WERI-Rb-1 (cell line): ENCODE results near the gene TSPOAP1.

Experiments used
- DNase-seq: peaks from one replicate; pipeline ENCODE4 v3.0.0-alpha.2; 2020
- H3K27ac ChIP-seq: fragments of 250-450 bp; sonication (Bioruptor Pico); 2 replicates; pipeline ENCODE4 v1.5.1; 2020; ENCODE audit warnings: mild to moderate bottlenecking, moderate library complexity
- H3K27me3 ChIP-seq: fragments of 250-450 bp; sonication (Bioruptor Pico); 2 replicates; pipeline ENCODE4 v1.5.1; 2021; ENCODE audit warnings: mild to moderate bottlenecking, low read depth, moderate library complexity; ENCODE audit not compliant: insufficient read depth, severe bottlenecking
- H3K36me3 ChIP-seq: fragments of 250-450 bp; sonication (Bioruptor Pico); 2 replicates; pipeline ENCODE4 v1.5.1; 2020; ENCODE audit warnings: mild to moderate bottlenecking, moderate library complexity
- H3K4me3 ChIP-seq: 2 replicates; pipeline ENCODE4 v1.5.1; 2011; ENCODE audit warnings: low read depth, mild to moderate bottlenecking, control low read depth, low read length
- H3K9me3 ChIP-seq: fragments of 250-450 bp; sonication (Bioruptor Pico); 2 replicates; pipeline ENCODE4 v1.5.1; 2021; ENCODE audit warnings: mild to moderate bottlenecking, moderate library complexity; ENCODE audit not compliant: severe bottlenecking
- TF ChIP-seq, protein P1 (sequence below): IDR thresholded peaks from 2 replicates; pipeline ENCODE4 v1.5.1; 2011; ENCODE audit warnings: low read depth, mild to moderate bottlenecking, control low read depth, inconsistent platforms, low read length

Gene TSPOAP1

DNA sequence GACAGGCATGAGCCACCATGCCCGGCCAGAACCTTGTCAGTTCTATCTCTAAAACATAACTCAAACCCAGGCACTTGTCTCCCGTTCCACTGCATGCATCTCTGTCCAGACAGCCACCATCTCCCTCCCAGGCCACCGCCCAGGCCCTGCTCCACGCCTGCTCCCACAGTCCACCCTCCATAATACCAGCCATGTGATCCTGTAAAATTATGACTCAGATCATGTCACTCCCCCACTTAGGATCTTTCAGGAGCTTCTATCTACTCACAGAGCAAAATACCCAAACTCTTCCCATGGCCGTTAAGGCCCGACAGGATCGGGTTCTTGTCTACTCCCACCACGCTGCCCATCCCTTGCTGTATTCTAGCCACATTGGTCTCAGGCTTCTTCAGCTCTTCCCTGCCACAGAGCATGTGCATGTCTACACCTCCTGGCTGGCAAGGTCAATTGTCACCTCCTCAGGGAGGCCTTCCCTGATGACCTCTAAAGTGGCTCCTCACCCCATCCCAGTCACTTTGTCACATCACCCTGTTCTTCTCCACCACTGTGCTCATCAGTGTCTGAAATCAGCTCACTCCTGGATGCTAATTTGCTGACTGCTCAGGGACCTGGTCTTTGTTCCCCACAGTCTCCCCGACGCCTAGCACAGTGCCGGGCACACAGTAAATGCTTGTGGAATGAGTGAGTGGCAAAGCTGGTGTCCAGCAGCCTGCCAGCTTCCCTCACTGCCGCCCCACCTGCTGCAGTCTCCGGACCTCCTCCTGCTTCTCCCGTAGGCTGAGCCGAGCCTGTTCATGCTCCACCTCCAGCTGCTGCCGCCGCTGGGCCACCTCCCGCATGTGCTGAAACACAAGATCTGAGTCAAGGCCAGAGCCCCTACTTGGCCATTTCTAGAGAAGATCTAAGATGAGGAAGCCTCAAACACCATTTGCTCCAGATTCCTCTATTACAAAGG is 6.7 kb downstream of the TSPOAP1 start:
- TF ChIP-seq, protein P1, sequence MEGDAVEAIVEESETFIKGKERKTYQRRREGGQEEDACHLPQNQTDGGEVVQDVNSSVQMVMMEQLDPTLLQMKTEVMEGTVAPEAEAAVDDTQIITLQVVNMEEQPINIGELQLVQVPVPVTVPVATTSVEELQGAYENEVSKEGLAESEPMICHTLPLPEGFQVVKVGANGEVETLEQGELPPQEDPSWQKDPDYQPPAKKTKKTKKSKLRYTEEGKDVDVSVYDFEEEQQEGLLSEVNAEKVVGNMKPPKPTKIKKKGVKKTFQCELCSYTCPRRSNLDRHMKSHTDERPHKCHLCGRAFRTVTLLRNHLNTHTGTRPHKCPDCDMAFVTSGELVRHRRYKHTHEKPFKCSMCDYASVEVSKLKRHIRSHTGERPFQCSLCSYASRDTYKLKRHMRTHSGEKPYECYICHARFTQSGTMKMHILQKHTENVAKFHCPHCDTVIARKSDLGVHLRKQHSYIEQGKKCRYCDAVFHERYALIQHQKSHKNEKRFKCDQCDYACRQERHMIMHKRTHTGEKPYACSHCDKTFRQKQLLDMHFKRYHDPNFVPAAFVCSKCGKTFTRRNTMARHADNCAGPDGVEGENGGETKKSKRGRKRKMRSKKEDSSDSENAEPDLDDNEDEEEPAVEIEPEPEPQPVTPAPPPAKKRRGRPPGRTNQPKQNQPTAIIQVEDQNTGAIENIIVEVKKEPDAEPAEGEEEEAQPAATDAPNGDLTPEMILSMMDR = no peak
- Histone ChIP-seq H3K27ac (no peak overlapping the region), H3K36me3 (peaks cover 14% of the 10 kb centered on the region), H3K9me3 (no peaks in the 10 kb centered on the region), H3K27me3 (no peaks in the 10 kb centered on the region), H3K4me3 (no peak overlapping the region)
- no peak for DNase-seq

DNA sequence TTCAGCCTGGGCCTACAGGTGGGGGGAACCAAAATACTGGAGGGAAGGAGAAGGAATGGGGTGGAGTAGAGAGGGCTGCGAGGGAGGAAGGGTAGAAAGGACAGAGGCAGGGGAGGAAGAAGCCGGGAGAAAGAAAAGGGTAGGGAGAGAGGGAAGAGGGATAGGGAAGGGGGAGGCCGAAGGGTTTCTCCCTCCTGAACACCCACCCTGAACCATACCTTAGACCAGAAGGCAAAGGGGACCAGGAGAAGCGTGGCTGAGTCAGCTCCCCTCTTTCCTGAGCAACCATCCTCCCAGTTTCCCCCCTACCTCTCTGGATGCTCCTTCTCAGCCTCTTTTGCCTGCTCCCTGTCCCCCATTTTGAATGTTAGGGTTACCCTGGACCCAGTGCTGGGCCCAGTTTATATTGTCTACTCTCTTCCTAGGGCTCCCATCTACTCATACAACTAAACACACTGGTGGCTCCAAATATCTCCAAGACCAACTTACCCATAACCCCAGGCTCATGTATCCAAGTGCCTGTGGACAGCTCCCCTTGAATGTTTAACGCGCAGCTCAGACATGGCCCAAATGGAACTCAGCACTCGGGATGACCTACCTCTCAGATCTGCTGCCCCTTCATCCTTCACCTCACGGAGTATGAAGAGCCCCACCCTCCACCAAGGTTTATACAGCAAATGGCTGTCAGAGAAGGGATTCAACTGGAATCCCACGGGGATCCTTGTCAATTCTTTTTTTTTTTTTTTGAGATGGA is 7.8 kb downstream of the TSPOAP1 start:
- Histone ChIP-seq H3K9me3 (no peaks in the 10 kb centered on the region), H3K27ac (no peak overlapping the region), H3K27me3 (no peaks in the 10 kb centered on the region), H3K36me3 (peaks cover 25% of the 10 kb centered on the region), H3K4me3 (no peak overlapping the region)
- DNase-seq = no peak
- TF ChIP-seq, protein P1 = no peak

DNA sequence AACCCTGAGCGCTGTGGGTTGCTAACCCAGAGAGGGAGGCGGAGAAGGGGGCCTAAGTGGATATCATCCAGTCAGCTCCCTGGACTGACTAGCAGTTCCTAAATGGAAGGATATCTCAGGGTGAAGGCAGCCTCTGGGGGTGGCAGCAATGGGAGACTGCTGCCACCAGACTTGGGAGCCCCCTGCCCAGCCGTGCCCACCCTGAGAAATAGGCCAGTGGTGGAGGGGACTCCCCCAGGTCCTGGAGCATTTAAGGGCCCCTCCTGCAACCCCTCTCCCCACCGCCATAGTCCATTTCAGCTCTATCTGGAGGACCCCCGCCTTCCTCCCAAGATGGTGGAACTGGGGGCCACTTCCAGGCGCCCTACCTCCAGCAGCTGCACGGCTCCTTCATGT is 8.4 kb downstream of the TSPOAP1 start:
- TF ChIP-seq, protein P1 = no peak
- Histone ChIP-seq H3K9me3 (peaks cover 5% of the 10 kb centered on the region), H3K27ac (no peak overlapping the region), H3K36me3 (peaks cover 31% of the 10 kb centered on the region), H3K27me3 (no peaks in the 10 kb centered on the region), H3K4me3 (no peak overlapping the region)
- DNase-seq = no peak

DNA sequence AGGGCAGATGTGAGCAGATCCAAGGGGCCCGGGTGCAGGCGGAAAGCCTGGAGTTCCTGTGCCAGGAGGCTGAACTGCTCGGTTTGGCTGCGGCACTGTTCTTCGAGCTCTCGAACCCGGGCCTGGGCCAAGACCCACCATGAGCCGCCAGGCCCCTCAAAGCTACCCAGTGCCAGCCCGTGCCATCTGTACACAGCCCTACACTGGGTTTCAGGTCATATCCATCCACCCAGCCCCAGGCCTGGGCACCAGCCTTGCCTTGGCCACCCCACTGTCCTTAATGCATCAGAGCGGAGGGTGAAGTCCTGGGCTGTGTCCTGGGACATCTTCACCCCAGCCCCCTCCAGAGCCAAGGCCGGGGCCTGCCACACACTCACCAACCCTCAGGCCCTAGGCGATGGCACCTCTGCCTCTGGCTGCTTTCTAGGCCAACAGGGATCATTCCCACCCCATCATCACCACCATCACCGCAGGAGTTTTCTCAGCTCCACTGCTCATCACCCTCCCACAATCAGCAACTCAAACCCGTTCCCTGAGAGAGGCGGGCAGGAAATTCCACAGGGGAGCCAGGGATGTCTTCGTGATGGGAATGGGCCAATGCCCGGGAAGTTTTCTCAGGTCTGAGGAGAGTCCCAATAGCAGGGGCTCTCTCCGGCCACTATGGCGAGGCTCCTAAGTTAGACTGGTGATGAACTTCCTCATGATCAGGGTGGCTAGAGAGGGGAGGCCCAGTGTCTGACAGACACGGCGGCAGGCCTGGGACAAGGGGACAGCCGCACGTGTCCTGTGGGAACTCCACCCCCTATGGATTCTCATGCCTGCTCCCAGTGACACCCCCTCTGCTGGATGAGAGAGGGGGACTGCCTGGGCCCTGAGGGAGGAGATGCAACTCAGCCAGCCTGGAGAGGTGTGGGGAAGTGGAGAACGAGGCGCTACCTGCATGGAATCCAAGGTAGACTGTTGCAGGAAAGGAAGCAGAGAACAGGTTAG is 9.1 kb downstream of the TSPOAP1 start:
- Histone ChIP-seq H3K9me3 (peaks cover 11% of the 10 kb centered on the region), H3K36me3 (peaks cover 36% of the 10 kb centered on the region), H3K4me3 (no peak overlapping the region), H3K27me3 (no peaks in the 10 kb centered on the region), H3K27ac (no peak overlapping the region)
- TF ChIP-seq, protein P1 = no peak
- DNase-seq = no peak

DNA sequence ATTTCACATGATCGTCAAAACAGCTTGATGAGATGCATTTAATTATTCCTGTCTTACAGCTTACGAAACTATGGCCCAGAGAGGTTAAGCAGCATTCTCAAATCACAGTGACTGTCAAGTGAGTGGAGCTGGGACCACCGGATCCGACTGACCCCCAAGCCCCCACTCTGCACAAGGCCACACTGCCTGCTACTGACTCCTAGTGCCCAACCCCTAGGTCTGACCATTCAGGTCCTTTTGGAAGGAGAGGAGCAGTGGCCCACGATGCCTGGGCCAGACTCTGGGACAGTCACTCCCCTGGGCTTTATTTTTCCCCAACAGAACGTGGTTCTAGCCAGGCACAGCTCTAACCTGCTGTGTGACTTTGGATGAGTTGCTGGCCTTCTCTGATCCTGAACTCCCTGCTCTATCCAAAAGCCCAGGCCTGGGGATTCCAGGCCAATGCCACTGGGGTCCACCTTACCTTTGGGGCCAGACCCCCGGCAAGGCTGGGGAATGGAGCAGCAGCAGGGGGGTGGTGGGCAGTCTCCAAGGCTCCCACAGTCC is 9.9 kb downstream of the TSPOAP1 start:
- TF ChIP-seq, protein P1 = no peak
- peaks cover 36% of the 10 kb centered on the region for H3K36me3 ChIP-seq
- peak overlapping the region; percentile 11 for H3K27ac ChIP-seq
- peaks cover 13% of the 10 kb centered on the region for H3K9me3 ChIP-seq
- DNase-seq = no peak
- H3K27me3 ChIP-seq = no peaks in the 10 kb centered on the region
- H3K4me3 ChIP-seq = no peak overlapping the region
